ENCODE data around the gene JARID2.

Gene JARID2

DNA sequence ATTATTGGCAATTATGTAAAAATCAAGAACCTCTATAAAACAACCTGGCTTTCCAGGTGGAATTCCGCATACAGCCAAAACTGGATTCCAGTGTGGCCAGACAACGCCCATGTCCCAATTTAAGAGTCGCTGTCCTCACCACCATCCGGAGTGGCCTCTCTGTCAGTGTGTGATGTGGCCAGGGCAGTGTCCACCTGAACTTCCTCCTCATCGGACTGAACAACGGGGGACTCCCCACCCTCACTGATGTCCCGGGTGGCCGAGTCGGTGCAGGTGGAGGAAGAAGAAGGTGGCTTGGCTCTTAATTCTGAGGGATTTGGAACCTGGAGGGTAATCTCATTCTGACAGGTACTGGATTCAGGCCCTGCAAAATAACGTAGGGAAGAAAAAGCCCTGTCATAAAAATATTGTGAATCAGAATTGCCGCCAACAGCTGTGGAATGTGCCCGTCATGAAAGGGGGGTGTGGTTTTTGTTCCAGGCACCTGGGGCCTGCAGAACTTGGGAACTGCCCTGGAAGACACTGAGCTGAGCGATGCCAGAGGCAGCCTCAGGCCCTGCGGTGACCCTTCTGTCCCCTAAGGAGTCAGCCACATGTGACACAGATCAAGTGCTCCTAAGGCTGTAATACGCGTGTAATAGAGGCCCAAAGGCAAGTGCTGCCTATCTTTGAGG lies 277.1 kb downstream of the JARID2 start:
- Histone ChIP-seq H3K4me1 (ENCODE audit: control insufficient read depth, insufficient read depth, low read length) (no peaks in the 10 kb centered on the region), H3K36me3 (ENCODE audit: control insufficient read depth in 2 of 2, insufficient read depth in 1 of 2, low read length in 2 of 2) (peaks cover 18 to 75% of the 10 kb centered on the region in 2 experiments), H3K9me3 (ENCODE audit: control insufficient read depth, insufficient read depth, low read depth, low read length) (no peaks in the 10 kb centered on the region), H3K4me3 (ENCODE audit: low read depth, low read length) (no peak overlapping the region), H3K27ac (ENCODE audit: extremely low read depth, low read depth, low read length) (no peak overlapping the region)
- ChIA-PET CTCF (no interaction called here), POLR2A (no interaction called here)
- TF ChIP-seq, protein P1, sequence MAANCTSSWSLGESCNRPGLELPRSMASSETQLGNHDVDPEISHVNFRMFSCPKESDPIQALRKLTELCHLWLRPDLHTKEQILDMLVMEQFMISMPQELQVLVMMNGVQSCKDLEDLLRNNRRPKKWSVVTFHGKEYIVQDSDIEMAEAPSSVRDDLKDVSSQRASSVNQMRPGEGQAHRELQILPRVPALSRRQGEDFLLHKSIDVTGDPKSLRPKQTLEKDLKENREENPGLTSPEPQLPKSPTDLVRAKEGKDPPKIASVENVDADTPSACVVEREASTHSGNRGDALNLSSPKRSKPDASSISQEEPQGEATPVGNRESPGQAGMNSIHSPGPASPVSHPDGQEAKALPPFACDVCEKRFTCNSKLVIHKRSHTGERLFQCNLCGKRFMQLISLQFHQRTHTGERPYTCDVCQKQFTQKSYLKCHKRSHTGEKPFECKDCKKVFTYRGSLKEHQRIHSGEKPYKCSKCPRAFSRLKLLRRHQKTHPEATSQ (tag by site-specific recombination; IDR thresholded peaks at IDR 0.05), result no peak
- TF ChIP-seq ZNF549 (tag by site-specific recombination; IDR thresholded peaks at IDR 0.05), result no peak

DNA sequence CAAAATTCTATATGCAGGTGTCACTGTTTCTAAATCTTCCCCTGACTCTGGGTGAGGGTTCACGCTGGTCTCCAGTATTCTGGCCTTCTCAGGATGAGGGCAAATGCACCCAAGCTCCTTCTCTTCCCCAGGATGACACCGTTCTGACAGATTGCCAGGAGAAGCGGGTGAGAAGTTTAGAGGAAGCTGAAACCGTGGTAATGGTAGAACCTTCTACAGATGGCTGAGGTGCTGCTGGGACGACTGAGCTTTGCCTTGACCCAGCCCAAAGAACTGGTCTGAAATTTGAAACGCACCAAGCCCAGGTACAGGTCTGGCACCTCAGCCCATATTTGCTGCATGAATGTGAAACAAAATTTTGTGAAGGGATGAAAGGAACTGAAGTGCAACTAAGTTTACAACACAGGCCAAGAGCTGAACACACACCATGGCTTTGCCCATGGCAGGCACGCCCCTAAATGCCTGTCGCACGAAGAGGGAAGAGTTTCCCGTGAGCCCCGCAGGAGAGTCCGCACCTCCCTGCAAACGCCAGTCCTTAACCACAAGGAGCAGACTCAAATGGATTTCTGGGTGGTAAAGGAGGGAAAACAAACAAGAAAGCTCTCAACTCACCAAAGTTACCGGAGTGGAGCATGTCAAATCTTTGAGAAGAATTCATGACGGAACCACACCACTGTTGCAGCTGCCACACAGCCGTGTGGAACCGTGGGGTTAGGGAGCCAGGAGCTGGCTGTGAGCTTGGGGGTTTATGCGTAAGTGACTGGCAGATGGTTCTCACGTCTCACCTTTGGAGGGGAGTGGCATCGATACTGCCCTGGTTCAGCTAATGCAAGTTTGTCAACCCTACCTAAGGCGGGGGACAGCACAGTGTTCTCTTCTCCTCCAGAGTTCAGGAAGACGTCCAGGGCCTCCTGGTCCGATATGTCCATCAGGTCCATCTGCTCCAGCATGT lies 278.1 kb downstream of the JARID2 start:
- ChIA-PET POLR2A (no interaction called here), CTCF (no interaction called here)
- Histone ChIP-seq H3K4me1 (ENCODE audit: control insufficient read depth, insufficient read depth, low read length) (no peaks in the 10 kb centered on the region), H3K9me3 (ENCODE audit: control insufficient read depth, insufficient read depth, low read depth, low read length) (no peaks in the 10 kb centered on the region), H3K36me3 (ENCODE audit: control insufficient read depth in 2 of 2, insufficient read depth in 1 of 2, low read length in 2 of 2) (peaks cover 15 to 73% of the 10 kb centered on the region in 2 experiments; a peak in 2 of 3 replicates), H3K27ac (ENCODE audit: extremely low read depth, low read depth, low read length) (no peak overlapping the region), H3K4me3 (ENCODE audit: low read depth, low read length) (no peak overlapping the region)
- TF ChIP-seq ZNF585B (tag by site-specific recombination; IDR thresholded peaks at IDR 0.05) (no peak), ZNF701 (tag by site-specific recombination; IDR thresholded peaks at IDR 0.05) (no peak), ZNF830 (tag by site-specific recombination; IDR thresholded peaks at IDR 0.05; ENCODE audit: low read depth) (no peak), BCL11A (tag by site-specific recombination; IDR thresholded peaks at IDR 0.05; ENCODE audit: low read depth) (no peak), HOXC10 (CRISPR knock-in tag; IDR thresholded peaks at IDR 0.05) (no peak), ZBTB17 (tag by site-specific recombination; IDR thresholded peaks at IDR 0.05) (no peak), MEIS1 (CRISPR knock-in tag; IDR thresholded peaks at IDR 0.05; ENCODE audit: borderline replicate concordance) (no peak), ZNF571 (tag by site-specific recombination; IDR thresholded peaks at IDR 0.05) (no peak), ZNF664 (tag by site-specific recombination; IDR thresholded peaks at IDR 0.05) (no peak), ZNF248 (tag by site-specific recombination; IDR thresholded peaks at IDR 0.05) (no peak), ZFP69B (tag by site-specific recombination; IDR thresholded peaks at IDR 0.05) (no peak), ZNF610 (tag by site-specific recombination; IDR thresholded peaks at IDR 0.05; ENCODE audit: borderline replicate concordance) (no peak), OVOL3 (tag by site-specific recombination; IDR thresholded peaks at IDR 0.05) (no peak)
- TF ChIP-seq, protein P2, sequence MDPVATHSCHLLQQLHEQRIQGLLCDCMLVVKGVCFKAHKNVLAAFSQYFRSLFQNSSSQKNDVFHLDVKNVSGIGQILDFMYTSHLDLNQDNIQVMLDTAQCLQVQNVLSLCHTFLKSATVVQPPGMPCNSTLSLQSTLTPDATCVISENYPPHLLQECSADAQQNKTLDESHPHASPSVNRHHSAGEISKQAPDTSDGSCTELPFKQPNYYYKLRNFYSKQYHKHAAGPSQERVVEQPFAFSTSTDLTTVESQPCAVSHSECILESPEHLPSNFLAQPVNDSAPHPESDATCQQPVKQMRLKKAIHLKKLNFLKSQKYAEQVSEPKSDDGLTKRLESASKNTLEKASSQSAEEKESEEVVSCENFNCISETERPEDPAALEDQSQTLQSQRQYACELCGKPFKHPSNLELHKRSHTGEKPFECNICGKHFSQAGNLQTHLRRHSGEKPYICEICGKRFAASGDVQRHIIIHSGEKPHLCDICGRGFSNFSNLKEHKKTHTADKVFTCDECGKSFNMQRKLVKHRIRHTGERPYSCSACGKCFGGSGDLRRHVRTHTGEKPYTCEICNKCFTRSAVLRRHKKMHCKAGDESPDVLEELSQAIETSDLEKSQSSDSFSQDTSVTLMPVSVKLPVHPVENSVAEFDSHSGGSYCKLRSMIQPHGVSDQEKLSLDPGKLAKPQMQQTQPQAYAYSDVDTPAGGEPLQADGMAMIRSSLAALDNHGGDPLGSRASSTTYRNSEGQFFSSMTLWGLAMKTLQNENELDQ (tag by site-specific recombination; IDR thresholded peaks at IDR 0.05; ENCODE audit: low read depth), result no peak
- TF ChIP-seq, protein P3, sequence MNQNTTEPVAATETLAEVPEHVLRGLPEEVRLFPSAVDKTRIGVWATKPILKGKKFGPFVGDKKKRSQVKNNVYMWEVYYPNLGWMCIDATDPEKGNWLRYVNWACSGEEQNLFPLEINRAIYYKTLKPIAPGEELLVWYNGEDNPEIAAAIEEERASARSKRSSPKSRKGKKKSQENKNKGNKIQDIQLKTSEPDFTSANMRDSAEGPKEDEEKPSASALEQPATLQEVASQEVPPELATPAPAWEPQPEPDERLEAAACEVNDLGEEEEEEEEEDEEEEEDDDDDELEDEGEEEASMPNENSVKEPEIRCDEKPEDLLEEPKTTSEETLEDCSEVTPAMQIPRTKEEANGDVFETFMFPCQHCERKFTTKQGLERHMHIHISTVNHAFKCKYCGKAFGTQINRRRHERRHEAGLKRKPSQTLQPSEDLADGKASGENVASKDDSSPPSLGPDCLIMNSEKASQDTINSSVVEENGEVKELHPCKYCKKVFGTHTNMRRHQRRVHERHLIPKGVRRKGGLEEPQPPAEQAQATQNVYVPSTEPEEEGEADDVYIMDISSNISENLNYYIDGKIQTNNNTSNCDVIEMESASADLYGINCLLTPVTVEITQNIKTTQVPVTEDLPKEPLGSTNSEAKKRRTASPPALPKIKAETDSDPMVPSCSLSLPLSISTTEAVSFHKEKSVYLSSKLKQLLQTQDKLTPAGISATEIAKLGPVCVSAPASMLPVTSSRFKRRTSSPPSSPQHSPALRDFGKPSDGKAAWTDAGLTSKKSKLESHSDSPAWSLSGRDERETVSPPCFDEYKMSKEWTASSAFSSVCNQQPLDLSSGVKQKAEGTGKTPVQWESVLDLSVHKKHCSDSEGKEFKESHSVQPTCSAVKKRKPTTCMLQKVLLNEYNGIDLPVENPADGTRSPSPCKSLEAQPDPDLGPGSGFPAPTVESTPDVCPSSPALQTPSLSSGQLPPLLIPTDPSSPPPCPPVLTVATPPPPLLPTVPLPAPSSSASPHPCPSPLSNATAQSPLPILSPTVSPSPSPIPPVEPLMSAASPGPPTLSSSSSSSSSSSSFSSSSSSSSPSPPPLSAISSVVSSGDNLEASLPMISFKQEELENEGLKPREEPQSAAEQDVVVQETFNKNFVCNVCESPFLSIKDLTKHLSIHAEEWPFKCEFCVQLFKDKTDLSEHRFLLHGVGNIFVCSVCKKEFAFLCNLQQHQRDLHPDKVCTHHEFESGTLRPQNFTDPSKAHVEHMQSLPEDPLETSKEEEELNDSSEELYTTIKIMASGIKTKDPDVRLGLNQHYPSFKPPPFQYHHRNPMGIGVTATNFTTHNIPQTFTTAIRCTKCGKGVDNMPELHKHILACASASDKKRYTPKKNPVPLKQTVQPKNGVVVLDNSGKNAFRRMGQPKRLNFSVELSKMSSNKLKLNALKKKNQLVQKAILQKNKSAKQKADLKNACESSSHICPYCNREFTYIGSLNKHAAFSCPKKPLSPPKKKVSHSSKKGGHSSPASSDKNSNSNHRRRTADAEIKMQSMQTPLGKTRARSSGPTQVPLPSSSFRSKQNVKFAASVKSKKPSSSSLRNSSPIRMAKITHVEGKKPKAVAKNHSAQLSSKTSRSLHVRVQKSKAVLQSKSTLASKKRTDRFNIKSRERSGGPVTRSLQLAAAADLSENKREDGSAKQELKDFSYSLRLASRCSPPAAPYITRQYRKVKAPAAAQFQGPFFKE (tag by site-specific recombination; IDR thresholded peaks at IDR 0.05; ENCODE audit: borderline replicate concordance), result no peak
